Fibroblast of lung (primary cell): Measurements from ENCODE around the gene ZNF747. TPM values are rescaled to one million over a fixed set of nuclear protein-coding genes. Genes with fewer than 3 reads are reported as not detected.
"Not testable (repeated sequence)": the region's sequence is repeated elsewhere in the genome, so short reads cannot be mapped to it uniquely, and the experiment has no call there.

Experiments
- DNase-seq, 2 donors: peaks; one replicate each; pipeline versions ENCODE4 v3.0.0 to v3.0.0-alpha.2; 2010; ENCODE audit warnings: low read depth in 2 of 2
- H2AFZ ChIP-seq: 2 replicates; pipeline ENCODE4 v1.5.1; 2012; ENCODE audit warnings: low read length, control low read depth, inconsistent platforms
- H3K27ac ChIP-seq: 2 replicates; pipeline ENCODE4 v1.5.1; 2011; ENCODE audit warnings: low read length, control low read depth; ENCODE audit not compliant: insufficient read depth
- H3K27me3 ChIP-seq: 2 replicates; pipeline ENCODE4 v1.5.1; 2011; ENCODE audit warnings: mild to moderate bottlenecking, low read length; ENCODE audit not compliant: control insufficient read depth, insufficient read depth
- H3K36me3 ChIP-seq: 2 replicates; pipeline ENCODE4 v1.5.1; 2011; ENCODE audit warnings: low read length; ENCODE audit not compliant: control insufficient read depth, insufficient read depth
- H3K4me1 ChIP-seq: 2 replicates; pipeline ENCODE4 v1.5.1; 2011; ENCODE audit warnings: low read length; ENCODE audit not compliant: control insufficient read depth, insufficient read depth; ENCODE audit errors: extremely low read depth
- H3K4me2 ChIP-seq: 2 replicates; pipeline ENCODE4 v1.5.1; 2011; ENCODE audit warnings: low read length, control low read depth; ENCODE audit not compliant: insufficient read depth; ENCODE audit errors: extremely low read depth
- H3K4me3 ChIP-seq, 4 experiments: fragments of 200-600 bp in 1 of 4; sonication (generic) in 1 of 4; replicated peaks in 1 of 4; 2 replicates each; pipeline ENCODE4 v1.5.1; 2011 to 2016; ENCODE audit warnings: low read length in 4 of 4, low read depth in 3 of 4, mild to moderate bottlenecking in 3 of 4, control low read depth in 2 of 4, inconsistent platforms in 1 of 4, mixed read lengths in 1 of 4; ENCODE audit not compliant: insufficient read depth in 1 of 4; ENCODE audit errors: control extremely low read depth in 1 of 4
- H3K79me2 ChIP-seq: 2 replicates; pipeline ENCODE4 v1.5.1; 2012; ENCODE audit warnings: mild to moderate bottlenecking, low read length, inconsistent platforms; ENCODE audit not compliant: control insufficient read depth, insufficient read depth
- H3K9ac ChIP-seq: 2 replicates; pipeline ENCODE4 v1.5.1; 2011; ENCODE audit warnings: mild to moderate bottlenecking, low read length, control low read depth; ENCODE audit not compliant: insufficient read depth
- H3K9me3 ChIP-seq: 2 replicates; pipeline ENCODE4 v1.5.1; 2012; ENCODE audit warnings: low read depth, low read length; ENCODE audit not compliant: control insufficient read depth, insufficient read depth
- H4K20me1 ChIP-seq: 2 replicates; pipeline ENCODE4 v1.5.1; 2011; ENCODE audit warnings: low read length; ENCODE audit not compliant: control insufficient read depth, insufficient read depth; ENCODE audit errors: extremely low read depth
- CTCF ChIP-seq, 2 donors: IDR thresholded peaks in 1 of 2; conservative IDR thresholded peaks in 1 of 2; 1 replicate in 1 of 2; 2 replicates in 1 of 2; pipeline ENCODE4 v1.5.1; 2011 to 2012; ENCODE audit warnings: low read length in 2 of 2, control low read depth in 1 of 2, inconsistent platforms in 1 of 2, low read depth in 1 of 2, mild to moderate bottlenecking in 1 of 2
- EZH2 ChIP-seq: IDR thresholded peaks from 2 replicates; pipeline ENCODE4 v1.5.1; 2012; ENCODE audit warnings: low read length, control low read depth, mild to moderate bottlenecking; ENCODE audit errors: missing control alignments
- polyA plus RNA-seq, 2 donors: library from polyadenylated mRNA; depleted of rRNA in 1 of 2; stranded (reverse) in 1 of 2; unstranded in 1 of 2; fragments of >200 nt; gene quantifications; 2 replicates each; pipeline ENCODE4 v1.2.1, GENCODE V29; 2011 to 2012; ENCODE audit warnings: missing spikeins in 1 of 2
- total RNA-seq: library from RNA; depleted of rRNA; stranded (reverse); fragments of >200 nt; gene quantifications from 2 replicates; pipeline ENCODE4 v1.2.1, GENCODE V29; 2014

ZNF747 gene
- total and polyA plus RNA-seq, 2 donors (not counting 1 experiment from before 2014, with no cell fraction given), result 4.4 to 10.6 TPM

GRCh38 chr16:30525844-30526136, 8.9 kb downstream of the ZNF747 start:
- peaks cover 7% of the 10 kb centered on the region for H3K36me3 ChIP-seq
- no peak for TF ChIP-seq CTCF (conservative IDR thresholded peaks at IDR 0.05 in 1 of 2, IDR thresholded peaks at IDR 0.05 in 1 of 2; ENCODE audit: low read depth in 1 of 2, low read length in 2 of 2)
- no peak for TF ChIP-seq EZH2
- H3K79me2 ChIP-seq, result no peaks in the 10 kb centered on the region
- H3K9me3 ChIP-seq, result no peaks in the 10 kb centered on the region
- H3K27ac ChIP-seq, result no peak overlapping the region
- H3K9ac ChIP-seq, result no peak overlapping the region
- H4K20me1 ChIP-seq, result no peaks in the 10 kb centered on the region
- H3K4me3 ChIP-seq, result peak overlapping the region; percentile 58 to 80 (median 66)
- H3K4me2 ChIP-seq, result peak overlapping the region; percentile 54
- H3K27me3 ChIP-seq, result no peaks in the 10 kb centered on the region
- DNase-seq, result no peak
- peaks cover 3% of the 10 kb centered on the region for H3K4me1 ChIP-seq
- H2AFZ ChIP-seq, result no peak overlapping the region

GRCh38 chr16:30524575-30525568, 9.8 kb downstream of the ZNF747 start:
- Histone ChIP-seq H3K9ac (no peak overlapping the region), H3K4me2 (no peak overlapping the region), H3K27ac (no peak overlapping the region), H3K79me2 (no peaks in the 10 kb centered on the region), H3K4me1 (peaks cover 3% of the 10 kb centered on the region), H3K36me3 (peaks cover 7% of the 10 kb centered on the region), H3K4me3 (no peak overlapping the region), H4K20me1 (no peaks in the 10 kb centered on the region), H3K27me3 (no peaks in the 10 kb centered on the region), H3K9me3 (no peaks in the 10 kb centered on the region), H2AFZ (no peak overlapping the region)
- TF ChIP-seq CTCF (conservative IDR thresholded peaks at IDR 0.05 in 1 of 2, IDR thresholded peaks at IDR 0.05 in 1 of 2; ENCODE audit: low read depth in 1 of 2, low read length in 2 of 2) (no peak), EZH2 (no peak)
- DNase-seq, result no peak

- peak in 1 of 2 donors; percentile 26 for DNase-seq
- no peak for TF ChIP-seq EZH2
- no peak for TF ChIP-seq CTCF (conservative IDR thresholded peaks at IDR 0.05 in 1 of 2, IDR thresholded peaks at IDR 0.05 in 1 of 2; ENCODE audit: low read depth in 1 of 2, low read length in 2 of 2)
- no peaks in the 10 kb centered on the region for H4K20me1 ChIP-seq
- peaks cover 3% of the 10 kb centered on the region for H3K4me1 ChIP-seq
- peaks cover 7% of the 10 kb centered on the region for H3K36me3 ChIP-seq
- no peak overlapping the region for H3K4me3 ChIP-seq
- H3K27me3 ChIP-seq, result no peaks in the 10 kb centered on the region
- no peak overlapping the region for H3K9ac ChIP-seq
- no peak overlapping the region for H2AFZ ChIP-seq
- no peak overlapping the region for H3K27ac ChIP-seq
- no peak overlapping the region for H3K4me2 ChIP-seq
- no peaks in the 10 kb centered on the region for H3K9me3 ChIP-seq
- no peaks in the 10 kb centered on the region for H3K79me2 ChIP-seq
These were observed 10.7 kb downstream of the ZNF747 start for GRCh38 chr16:30523768-30524574.

- not testable (repeated sequence) for DNase-seq, H3K79me2 ChIP-seq, H3K9ac ChIP-seq, H3K36me3 ChIP-seq, H3K4me2 ChIP-seq, H3K27ac ChIP-seq, H4K20me1 ChIP-seq, H3K4me1 ChIP-seq, H3K27me3 ChIP-seq, H2AFZ ChIP-seq, H3K9me3 ChIP-seq, H3K4me3 ChIP-seq
These were observed 11.8 kb downstream of the ZNF747 start for GRCh38 chr16:30522702-30523463.
